ENCODE measurements around the gene MAG. TPM values are rescaled to one million over a fixed set of nuclear protein-coding genes. Genes with fewer than 3 reads are reported as not detected.

The MAG gene
- total RNA-seq, 1 donor from 2014 or later, result not detected

DNA sequence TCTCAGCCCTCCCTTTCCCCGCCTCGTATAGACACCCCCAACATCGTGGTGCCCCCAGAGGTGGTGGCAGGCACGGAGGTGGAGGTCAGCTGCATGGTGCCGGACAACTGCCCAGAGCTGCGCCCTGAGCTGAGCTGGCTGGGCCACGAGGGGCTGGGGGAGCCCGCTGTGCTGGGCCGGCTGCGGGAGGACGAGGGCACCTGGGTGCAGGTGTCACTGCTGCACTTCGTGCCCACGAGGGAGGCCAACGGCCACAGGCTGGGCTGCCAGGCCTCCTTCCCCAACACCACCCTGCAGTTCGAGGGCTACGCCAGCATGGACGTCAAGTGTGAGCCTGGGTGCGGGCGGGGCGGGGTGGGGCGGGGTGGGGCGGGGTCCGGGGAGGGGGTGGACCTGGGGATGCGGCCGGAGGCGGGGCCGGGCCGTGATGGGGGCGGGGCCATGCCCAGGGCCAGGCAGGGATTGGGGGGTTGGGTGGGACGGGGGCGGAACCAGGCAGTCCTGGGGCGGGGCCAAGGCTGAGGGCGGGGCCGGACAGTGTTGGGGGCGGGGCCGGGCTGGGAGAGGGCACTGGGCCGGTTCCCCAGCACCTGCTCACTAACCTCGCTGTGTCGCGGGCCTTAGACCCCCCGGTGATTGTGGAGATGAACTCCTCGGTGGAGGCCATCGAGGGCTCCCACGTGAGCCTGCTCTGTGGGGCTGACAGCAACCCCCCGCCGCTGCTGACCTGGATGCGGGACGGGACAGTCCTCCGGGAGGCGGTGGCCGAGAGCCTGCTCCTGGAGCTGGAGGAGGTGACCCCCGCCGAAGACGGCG is 7.8 kb downstream of the MAG start:
- no peaks in the 10 kb centered on the region for H3K27me3 ChIP-seq
- peaks cover 2% of the 10 kb centered on the region for H3K4me1 Mint-ChIP-seq
- no peaks in the 10 kb centered on the region for H4K20me1 ChIP-seq (ENCODE audit: low read depth)

DNA sequence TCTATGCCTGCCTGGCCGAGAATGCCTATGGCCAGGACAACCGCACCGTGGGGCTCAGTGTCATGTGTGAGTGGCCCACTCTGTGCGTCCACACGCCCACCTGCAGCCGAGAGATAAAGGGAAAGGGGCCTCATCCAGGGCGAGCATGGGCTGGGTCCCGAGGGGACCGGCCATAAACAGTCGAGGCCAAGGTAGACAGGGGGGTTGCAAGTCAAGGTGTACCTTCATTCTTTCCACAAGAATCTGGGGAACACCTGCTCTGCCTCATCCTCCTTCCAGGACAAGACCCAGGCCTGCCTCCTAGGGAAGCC is 8.3 kb downstream of the MAG start:
- Mint-ChIP-seq H3K27ac (no peak overlapping the region), H3K27me3 (ENCODE audit: insufficient read depth, low read depth) (peaks cover 6% of the 10 kb centered on the region), H3K36me3 (no peaks in the 10 kb centered on the region), H3K9me3 (no peaks in the 10 kb centered on the region), H3K4me1 (peaks cover 2% of the 10 kb centered on the region), H3K4me3 (no peak overlapping the region)
- Histone ChIP-seq H3K9me3 (ENCODE audit: low read depth) (no peaks in the 10 kb centered on the region), H3K36me3 (no peaks in the 10 kb centered on the region), H4K20me1 (ENCODE audit: low read depth) (no peaks in the 10 kb centered on the region), H3K4me3 (no peak overlapping the region), H3K27ac (no peak overlapping the region), H2AFZ (replicated peaks) (no peak overlapping the region), H3K9ac (no peak overlapping the region), H3F3A (ENCODE audit: low read depth) (peaks cover 21% of the 10 kb centered on the region), H3K79me2 (ENCODE audit: low read depth) (no peaks in the 10 kb centered on the region), H3K4me2 (no peak overlapping the region), H3K27me3 (no peaks in the 10 kb centered on the region), H3K4me1 (no peaks in the 10 kb centered on the region)
- TF ChIP-seq, protein P1, sequence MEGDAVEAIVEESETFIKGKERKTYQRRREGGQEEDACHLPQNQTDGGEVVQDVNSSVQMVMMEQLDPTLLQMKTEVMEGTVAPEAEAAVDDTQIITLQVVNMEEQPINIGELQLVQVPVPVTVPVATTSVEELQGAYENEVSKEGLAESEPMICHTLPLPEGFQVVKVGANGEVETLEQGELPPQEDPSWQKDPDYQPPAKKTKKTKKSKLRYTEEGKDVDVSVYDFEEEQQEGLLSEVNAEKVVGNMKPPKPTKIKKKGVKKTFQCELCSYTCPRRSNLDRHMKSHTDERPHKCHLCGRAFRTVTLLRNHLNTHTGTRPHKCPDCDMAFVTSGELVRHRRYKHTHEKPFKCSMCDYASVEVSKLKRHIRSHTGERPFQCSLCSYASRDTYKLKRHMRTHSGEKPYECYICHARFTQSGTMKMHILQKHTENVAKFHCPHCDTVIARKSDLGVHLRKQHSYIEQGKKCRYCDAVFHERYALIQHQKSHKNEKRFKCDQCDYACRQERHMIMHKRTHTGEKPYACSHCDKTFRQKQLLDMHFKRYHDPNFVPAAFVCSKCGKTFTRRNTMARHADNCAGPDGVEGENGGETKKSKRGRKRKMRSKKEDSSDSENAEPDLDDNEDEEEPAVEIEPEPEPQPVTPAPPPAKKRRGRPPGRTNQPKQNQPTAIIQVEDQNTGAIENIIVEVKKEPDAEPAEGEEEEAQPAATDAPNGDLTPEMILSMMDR (IDR thresholded peaks at IDR 0.05), result no peak
- TF ChIP-seq EZH2 (IDR thresholded peaks at IDR 0.05) (no peak), EZH2phosphoT487 (IDR thresholded peaks at IDR 0.05) (no peak)
- DNase-seq (ENCODE audit: low spot score), result no peak

More for the DNA sequence above, 7.8 kb downstream of the MAG start:
- no peak overlapping the region for H3K27ac ChIP-seq
- TF ChIP-seq EZH2phosphoT487 (IDR thresholded peaks at IDR 0.05) (no peak), EZH2 (IDR thresholded peaks at IDR 0.05) (no peak)
- TF ChIP-seq, protein P1 (IDR thresholded peaks at IDR 0.05), result no peak
- no peak overlapping the region for H2AFZ ChIP-seq (replicated peaks)
- no peak for DNase-seq (ENCODE audit: low spot score)
- Mint-ChIP-seq H3K4me3 (no peak overlapping the region), H3K27me3 (ENCODE audit: insufficient read depth, low read depth) (peaks cover 6% of the 10 kb centered on the region), H3K27ac (no peak overlapping the region), H3K36me3 (no peaks in the 10 kb centered on the region), H3K9me3 (no peaks in the 10 kb centered on the region)
- no peaks in the 10 kb centered on the region for H3K9me3 ChIP-seq (ENCODE audit: low read depth)
- H3K4me3 ChIP-seq, result no peak overlapping the region
- no peaks in the 10 kb centered on the region for H3K36me3 ChIP-seq
- no peaks in the 10 kb centered on the region for H3K4me1 ChIP-seq
- H3K4me2 ChIP-seq, result no peak overlapping the region
- peaks cover 21% of the 10 kb centered on the region for H3F3A ChIP-seq (ENCODE audit: low read depth)
- H3K79me2 ChIP-seq (ENCODE audit: low read depth), result no peaks in the 10 kb centered on the region
- H3K9ac ChIP-seq, result no peak overlapping the region

DNA sequence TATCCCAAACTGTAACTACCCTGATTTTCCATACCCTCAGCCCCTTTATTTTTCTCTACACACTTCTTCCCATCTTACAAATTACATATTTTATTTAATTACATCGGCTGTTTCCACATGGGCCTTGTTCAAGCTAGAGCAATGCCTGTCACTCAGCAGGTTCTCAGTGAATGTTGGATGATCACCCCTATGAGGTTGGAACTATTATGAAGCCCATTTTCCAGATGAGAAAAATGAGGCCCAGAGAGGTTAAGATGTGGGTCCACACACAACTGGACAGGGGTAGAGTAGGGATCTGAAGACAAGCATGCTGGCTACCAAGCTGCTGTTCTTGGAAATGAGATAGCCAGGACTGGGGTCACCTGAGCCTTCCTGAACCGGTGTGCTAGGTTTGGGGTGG is 10.0 kb downstream of the MAG start:
- H3K4me1 ChIP-seq, result no peaks in the 10 kb centered on the region
- H3K79me2 ChIP-seq (ENCODE audit: low read depth), result no peaks in the 10 kb centered on the region
- no peaks in the 10 kb centered on the region for H3K9me3 Mint-ChIP-seq
- no peaks in the 10 kb centered on the region for H4K20me1 ChIP-seq (ENCODE audit: low read depth)
- H3F3A ChIP-seq (ENCODE audit: low read depth), result peaks cover 14% of the 10 kb centered on the region
- no peak overlapping the region for H3K9ac ChIP-seq
- H3K27ac ChIP-seq, result no peak overlapping the region
- H3K9me3 ChIP-seq (ENCODE audit: low read depth), result no peaks in the 10 kb centered on the region
- no peaks in the 10 kb centered on the region for H3K36me3 ChIP-seq
- H3K4me1 Mint-ChIP-seq, result peaks cover 6% of the 10 kb centered on the region
- H3K4me3 Mint-ChIP-seq, result no peak overlapping the region
- H3K27ac Mint-ChIP-seq, result peak overlapping the region; percentile 27
- no peak overlapping the region for H3K4me2 ChIP-seq
- H3K36me3 Mint-ChIP-seq, result no peaks in the 10 kb centered on the region
- peaks cover 8% of the 10 kb centered on the region for H3K27me3 Mint-ChIP-seq (ENCODE audit: insufficient read depth, low read depth)
- H3K4me3 ChIP-seq, result no peak overlapping the region
- no peak overlapping the region for H2AFZ ChIP-seq (replicated peaks)
- no peak for TF ChIP-seq EZH2 (IDR thresholded peaks at IDR 0.05)
- TF ChIP-seq, protein P1 (IDR thresholded peaks at IDR 0.05), result no peak
- no peak for TF ChIP-seq EZH2phosphoT487 (IDR thresholded peaks at IDR 0.05)
- no peaks in the 10 kb centered on the region for H3K27me3 ChIP-seq
- no peak for DNase-seq (ENCODE audit: low spot score)
